Activated T-helper 1 cell treated with anti-CD3 and anti-CD28 coated beads, Interleukin-2, amount 50 U/mL, for 16 hours (primary cell): ENCODE measurements around the gene OSCAR.

ENCODE experiments used
- DNase-seq, 2 donors: peaks; one replicate each; pipeline ENCODE4 v3.0.0-alpha.2; 2020; ENCODE audit warnings: low read depth in 1 of 2, low spot score in 1 of 2

The OSCAR gene

GRCh38 chr19:54095136-54095858, 5.3 kb downstream of the OSCAR start:
- DNase-seq, result no peak

GRCh38 chr19:54094426-54095000, 6.1 kb downstream of the OSCAR start:
- no peak for DNase-seq

GRCh38 chr19:54084410-54084809, 16.2 kb downstream of the OSCAR start:
- DNase-seq, result no peak

- no peak for DNase-seq
These were observed 19.6 kb downstream of the OSCAR start, which contains the start of gene TARM1 for GRCh38 chr19:54081032-54081431. TARM1 (minus strand) TSS chr19:54081365; CDS start chr19:54081340, 25 bp downstream.

- DNase-seq, result no peak
These were observed 23.3 kb downstream of the OSCAR start for GRCh38 chr19:54077334-54077733.

- no peak for DNase-seq
These were observed 25.8 kb downstream of the OSCAR start for GRCh38 chr19:54074851-54075250.

GRCh38 chr19:54073829-54074228, 26.8 kb downstream of the OSCAR start:
- DNase-seq, result no peak

- DNase-seq, result no peak
These were observed 31.1 kb downstream of the OSCAR start for GRCh38 chr19:54069470-54069869.

GRCh38 chr19:54063350-54064116, 37.1 kb downstream of the OSCAR start, which contains the start of gene VSTM1:
VSTM1 (minus strand) TSS chr19:54063897; CDS start chr19:54063777, 120 bp downstream.
- no peak for DNase-seq

- DNase-seq, result no peak
These were observed 38.0 kb downstream of the OSCAR start for GRCh38 chr19:54062643-54063042.

GRCh38 chr19:54047616-54048015, 53.0 kb downstream of the OSCAR start:
- DNase-seq, result no peak

GRCh38 chr19:54045771-54046170, 54.8 kb downstream of the OSCAR start:
- DNase-seq, result no peak
